NCI-H510A treated with DMSO at 0.1 percent for 48 hours (cell line): Measurements from ENCODE around the gene SPN.
A peak's percentile ranks its signal among the peaks of the same experiment; 100 is the strongest.
"Not testable (repeated sequence)": the region's sequence is repeated elsewhere in the genome, so short reads cannot be mapped to it uniquely, and the experiment has no call there.

ENCODE experiments used
- DNase-seq: peaks from one replicate; lab custom pipeline; 2025; lab: John Stamatoyannopoulos, UW

The SPN gene

GRCh38 chr16:29701214-29701555 lies 38.1 kb downstream of the SPN start:
- no peak for DNase-seq

- DNase-seq: no peak
Measured at GRCh38 chr16:29702269-29702668, 39.2 kb downstream of the SPN start.

- no peak for DNase-seq
Measured at GRCh38 chr16:29705030-29705429, 42.0 kb downstream of the SPN start.

GRCh38 chr16:29707160-29707559 lies 44.1 kb downstream of the SPN start:
- not testable (repeated sequence) for DNase-seq

GRCh38 chr16:29708917-29709600 lies 46.0 kb downstream of the SPN start:
- DNase-seq: no peak

- not testable (repeated sequence) for DNase-seq
Measured at GRCh38 chr16:29709657-29710056, 46.6 kb downstream of the SPN start.

- DNase-seq: peak; percentile 78
Measured at GRCh38 chr16:29710227-29711219, 47.5 kb downstream of the SPN start.

GRCh38 chr16:29712809-29713208 lies 49.8 kb downstream of the SPN start:
- no peak for DNase-seq

- DNase-seq: no peak
Measured at GRCh38 chr16:29714396-29714795, 51.3 kb downstream of the SPN start.

GRCh38 chr16:29714972-29715371 lies 51.9 kb downstream of the SPN start:
- DNase-seq: no peak

GRCh38 chr16:29717113-29717512 lies 54.1 kb downstream of the SPN start:
- no peak for DNase-seq

GRCh38 chr16:29719063-29719462 lies 56.0 kb downstream of the SPN start:
- DNase-seq: peak; percentile 31
